Glutamatergic neuron (in vitro differentiated cells): ENCODE results near the gene CACNA1G. TPM values are rescaled to one million over a fixed set of nuclear protein-coding genes. Genes with fewer than 3 reads are reported as not detected.

Source experiments
- DNase-seq: peaks from one replicate; pipeline ENCODE4 v3.0.0; 2022
- H3K27ac Mint-ChIP-seq: one replicate; pipeline ENCODE4 v1.8.0; 2020; ENCODE audit warnings: mild to moderate bottlenecking, mixed read lengths, inconsistent platforms; ENCODE audit not compliant: unreplicated experiment
- H3K27me3 Mint-ChIP-seq: one replicate; pipeline ENCODE4 v1.8.0; 2020; ENCODE audit warnings: mild to moderate bottlenecking, moderate library complexity, mixed read lengths, inconsistent platforms; ENCODE audit not compliant: unreplicated experiment
- H3K36me3 Mint-ChIP-seq: one replicate; pipeline ENCODE4 v1.8.0; 2020; ENCODE audit warnings: mild to moderate bottlenecking, mixed read lengths, inconsistent platforms; ENCODE audit not compliant: unreplicated experiment
- H3K4me1 Mint-ChIP-seq: one replicate; pipeline ENCODE4 v1.8.0; 2020; ENCODE audit warnings: mild to moderate bottlenecking, low read depth, mixed read lengths, inconsistent platforms; ENCODE audit not compliant: unreplicated experiment
- H3K4me3 Mint-ChIP-seq: one replicate; pipeline ENCODE4 v1.8.0; 2020; ENCODE audit warnings: mild to moderate bottlenecking, mixed read lengths, inconsistent platforms; ENCODE audit not compliant: unreplicated experiment
- H3K9me3 Mint-ChIP-seq: one replicate; pipeline ENCODE4 v1.8.0; 2020; ENCODE audit warnings: mild to moderate bottlenecking, moderate library complexity, mixed read lengths, inconsistent platforms; ENCODE audit not compliant: unreplicated experiment
- total RNA-seq: library from RNA; stranded (reverse); fragmentation: NEBNext Ultra II Directional; extraction: Animal tissue kit (Norgen Biotek cat#: 25700); gene quantifications from one replicate; pipeline ENCODE4 v1.2.1, GENCODE V29; 2021; ENCODE audit not compliant: unreplicated experiment
- TF ChIP-seq, protein P1 (sequence below): fragments of 200-600 bp; sonication (generic); IDR thresholded peaks from one replicate; pipeline ENCODE4 v1.5.0; 2021; ENCODE audit not compliant: partially characterized antibody, unreplicated experiment

Gene CACNA1G
- total RNA-seq, 1 donor from 2014 or later = 2.2 TPM

DNA sequence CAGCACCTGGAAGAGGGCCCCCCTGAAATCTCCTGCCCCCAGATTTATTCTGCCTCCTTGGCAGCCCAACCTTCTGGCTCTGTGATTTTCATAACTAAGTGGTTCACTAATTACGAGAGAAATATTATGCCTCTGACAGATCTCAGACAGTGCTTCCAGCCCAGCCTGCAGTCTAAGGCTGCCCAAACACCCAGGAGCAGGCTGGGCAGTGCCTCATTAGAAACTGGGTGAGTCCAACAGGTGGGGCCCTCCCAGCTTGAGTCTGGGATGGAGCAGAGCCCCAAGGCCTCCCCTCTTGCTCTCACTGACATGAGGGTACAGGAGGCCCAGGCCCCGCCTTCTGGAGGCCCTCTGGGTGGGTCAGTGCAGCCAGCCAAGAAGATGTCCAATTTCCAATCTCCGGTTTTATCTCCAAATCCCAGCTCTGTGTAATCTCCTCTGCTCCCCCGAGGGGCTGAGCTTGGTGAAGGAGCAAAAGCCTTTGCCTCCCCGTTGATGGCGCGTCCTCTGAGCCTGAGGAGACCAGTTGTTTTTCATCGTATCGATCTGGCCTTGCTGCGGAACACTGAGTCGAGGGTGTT lies 54.0 kb downstream of the CACNA1G start:
- Mint-ChIP-seq H3K4me3 (peak overlapping the region; percentile 34), H3K36me3 (no peaks in the 10 kb centered on the region), H3K4me1 (peaks cover 23% of the 10 kb centered on the region), H3K27ac (no peak overlapping the region), H3K9me3 (peaks cover 5% of the 10 kb centered on the region), H3K27me3 (peaks cover 6% of the 10 kb centered on the region)
- DNase-seq = no peak
- TF ChIP-seq, protein P1, sequence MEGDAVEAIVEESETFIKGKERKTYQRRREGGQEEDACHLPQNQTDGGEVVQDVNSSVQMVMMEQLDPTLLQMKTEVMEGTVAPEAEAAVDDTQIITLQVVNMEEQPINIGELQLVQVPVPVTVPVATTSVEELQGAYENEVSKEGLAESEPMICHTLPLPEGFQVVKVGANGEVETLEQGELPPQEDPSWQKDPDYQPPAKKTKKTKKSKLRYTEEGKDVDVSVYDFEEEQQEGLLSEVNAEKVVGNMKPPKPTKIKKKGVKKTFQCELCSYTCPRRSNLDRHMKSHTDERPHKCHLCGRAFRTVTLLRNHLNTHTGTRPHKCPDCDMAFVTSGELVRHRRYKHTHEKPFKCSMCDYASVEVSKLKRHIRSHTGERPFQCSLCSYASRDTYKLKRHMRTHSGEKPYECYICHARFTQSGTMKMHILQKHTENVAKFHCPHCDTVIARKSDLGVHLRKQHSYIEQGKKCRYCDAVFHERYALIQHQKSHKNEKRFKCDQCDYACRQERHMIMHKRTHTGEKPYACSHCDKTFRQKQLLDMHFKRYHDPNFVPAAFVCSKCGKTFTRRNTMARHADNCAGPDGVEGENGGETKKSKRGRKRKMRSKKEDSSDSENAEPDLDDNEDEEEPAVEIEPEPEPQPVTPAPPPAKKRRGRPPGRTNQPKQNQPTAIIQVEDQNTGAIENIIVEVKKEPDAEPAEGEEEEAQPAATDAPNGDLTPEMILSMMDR = no peak

DNA sequence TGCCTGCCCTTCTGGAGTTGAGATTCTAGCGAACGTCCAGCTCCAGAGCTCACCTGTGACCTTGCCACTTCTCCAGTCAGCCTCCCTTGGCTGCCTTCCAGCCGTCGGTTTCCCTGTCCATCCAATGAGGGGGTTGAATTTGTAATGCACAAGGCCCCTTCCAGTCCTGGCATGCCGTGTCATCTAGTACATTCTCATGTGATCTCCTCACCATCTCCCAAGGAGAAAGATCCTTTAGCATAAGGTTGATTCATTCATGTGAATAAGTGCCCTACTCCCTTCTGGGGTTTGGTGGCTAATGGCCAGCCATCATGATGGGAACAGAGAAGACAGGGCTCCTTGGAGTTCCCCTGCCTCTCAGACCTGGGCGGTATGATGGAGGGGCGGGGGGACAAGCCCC lies 55.3 kb downstream of the CACNA1G start:
- TF ChIP-seq, protein P1 = no peak
- no peak overlapping the region for H3K4me3 Mint-ChIP-seq
- no peaks in the 10 kb centered on the region for H3K36me3 Mint-ChIP-seq
- H3K27me3 Mint-ChIP-seq = peaks cover 4% of the 10 kb centered on the region
- peak overlapping the region; percentile 62 for H3K27ac Mint-ChIP-seq
- H3K4me1 Mint-ChIP-seq = peaks cover 15% of the 10 kb centered on the region
- no peaks in the 10 kb centered on the region for H3K9me3 Mint-ChIP-seq
- no peak for DNase-seq

DNA sequence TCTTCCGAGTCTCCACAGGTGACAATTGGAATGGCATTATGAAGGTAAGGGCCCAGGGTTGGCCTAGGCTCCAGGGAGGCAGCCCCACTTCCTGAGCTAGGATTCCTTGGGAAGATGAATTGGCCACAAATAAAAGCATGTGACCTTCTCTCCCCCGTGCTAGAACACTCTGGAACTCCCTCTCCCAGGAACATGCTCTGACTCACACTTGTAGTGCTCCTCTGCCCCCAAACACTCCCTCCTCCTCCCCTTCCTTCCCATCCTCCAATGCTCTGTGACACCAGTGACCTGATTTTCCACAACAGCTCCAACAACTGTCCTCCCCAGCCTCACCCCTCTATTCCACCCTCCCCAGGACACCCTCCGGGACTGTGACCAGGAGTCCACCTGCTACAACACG lies 57.8 kb downstream of the CACNA1G start:
- no peak for DNase-seq
- Mint-ChIP-seq H3K9me3 (no peaks in the 10 kb centered on the region), H3K36me3 (no peaks in the 10 kb centered on the region), H3K4me1 (peaks cover 20% of the 10 kb centered on the region), H3K27ac (no peak overlapping the region), H3K4me3 (no peak overlapping the region), H3K27me3 (peaks cover 4% of the 10 kb centered on the region)
- TF ChIP-seq, protein P1 = no peak

DNA sequence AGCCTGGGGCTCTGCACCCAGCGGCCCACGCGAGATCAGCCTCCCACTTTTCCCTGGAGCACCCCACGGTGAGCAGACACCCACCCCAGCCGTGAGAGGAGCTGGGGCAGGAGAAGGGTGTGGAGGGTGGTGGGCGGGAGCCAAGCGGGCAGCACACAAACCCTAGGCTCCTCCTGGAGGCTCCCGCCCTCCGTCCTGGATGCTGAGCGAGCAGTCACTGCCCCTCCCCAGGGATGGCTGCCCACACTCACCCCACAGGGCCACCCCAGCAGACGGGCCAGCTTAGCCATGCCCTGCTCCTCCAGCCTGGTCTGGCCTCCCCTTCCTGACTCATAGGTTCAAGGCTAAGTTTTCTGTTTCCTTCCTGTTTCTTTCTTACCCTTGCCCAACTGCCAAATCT lies 58.4 kb downstream of the CACNA1G start:
- TF ChIP-seq, protein P1 = no peak
- Mint-ChIP-seq H3K27ac (peak overlapping the region; percentile 20), H3K27me3 (peaks cover 4% of the 10 kb centered on the region), H3K4me3 (no peak overlapping the region), H3K4me1 (peaks cover 20% of the 10 kb centered on the region), H3K9me3 (no peaks in the 10 kb centered on the region), H3K36me3 (no peaks in the 10 kb centered on the region)
- no peak for DNase-seq

DNA sequence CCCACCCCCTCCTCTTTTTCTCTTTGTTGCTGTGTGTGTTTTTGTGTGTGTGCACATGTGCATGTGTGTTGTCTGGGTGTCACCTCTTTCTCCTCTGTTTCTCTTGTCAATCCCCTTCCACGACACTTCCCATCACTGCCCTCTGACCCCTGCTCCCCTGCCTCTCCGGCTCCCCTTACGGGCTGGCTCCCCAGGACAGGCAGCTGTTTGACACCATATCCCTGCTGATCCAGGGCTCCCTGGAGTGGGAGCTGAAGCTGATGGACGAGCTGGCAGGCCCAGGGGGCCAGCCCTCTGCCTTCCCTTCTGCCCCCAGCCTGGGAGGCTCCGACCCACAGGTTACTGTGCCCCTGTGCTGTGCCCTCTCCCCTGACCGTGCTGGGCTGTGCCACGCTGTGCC lies 59.0 kb downstream of the CACNA1G start:
- no peak overlapping the region for H3K4me3 Mint-ChIP-seq
- DNase-seq = no peak
- H3K36me3 Mint-ChIP-seq = no peaks in the 10 kb centered on the region
- TF ChIP-seq, protein P1 = no peak
- peak overlapping the region; percentile 20 for H3K27ac Mint-ChIP-seq
- peaks cover 16% of the 10 kb centered on the region for H3K4me1 Mint-ChIP-seq
- H3K9me3 Mint-ChIP-seq = no peaks in the 10 kb centered on the region
- peaks cover 4% of the 10 kb centered on the region for H3K27me3 Mint-ChIP-seq
